ENCODE results near the gene ZNF716.
"Not testable (repeated sequence)": the region's sequence is repeated elsewhere in the genome, so short reads cannot be mapped to it uniquely, and the experiment has no call there.

Gene ZNF716

GRCh38 chr7:57416601-57417358 lies 33.2 kb upstream of the ZNF716 start:
- no peak overlapping the region for H3K4me3 ChIP-seq (ENCODE audit: low read length)
- no peak for TF ChIP-seq ZNF274 (IDR thresholded peaks at IDR 0.05; ENCODE audit: low read depth, low read length)

GRCh38 chr7:57417736-57418135 lies 32.2 kb upstream of the ZNF716 start:
- TF ChIP-seq ZNF274 (IDR thresholded peaks at IDR 0.05; ENCODE audit: low read depth, low read length) = no peak
- H3K4me3 ChIP-seq (ENCODE audit: low read length) = no peak overlapping the region

- H3K4me3 ChIP-seq (ENCODE audit: low read length) = no peak overlapping the region
- TF ChIP-seq ZNF274 (IDR thresholded peaks at IDR 0.05; ENCODE audit: low read depth, low read length) = no peak
Measured at GRCh38 chr7:57423768-57424167, 26.2 kb upstream of the ZNF716 start.

GRCh38 chr7:57424515-57425238 lies 25.3 kb upstream of the ZNF716 start:
- no peak overlapping the region for H3K4me3 ChIP-seq (ENCODE audit: low read length)
- no peak for TF ChIP-seq ZNF274 (IDR thresholded peaks at IDR 0.05; ENCODE audit: low read depth, low read length)

- H3K4me3 ChIP-seq (ENCODE audit: low read length) = no peak overlapping the region
- no peak for TF ChIP-seq ZNF274 (IDR thresholded peaks at IDR 0.05; ENCODE audit: low read depth, low read length)
Measured at GRCh38 chr7:57425239-57425944, 24.6 kb upstream of the ZNF716 start.

- TF ChIP-seq ZNF274 (IDR thresholded peaks at IDR 0.05; ENCODE audit: low read depth, low read length) = no peak
- no peak overlapping the region for H3K4me3 ChIP-seq (ENCODE audit: low read length)
Measured at GRCh38 chr7:57425969-57426628, 23.9 kb upstream of the ZNF716 start.

- TF ChIP-seq ZNF274 (IDR thresholded peaks at IDR 0.05; ENCODE audit: low read depth, low read length) = no peak
- no peak overlapping the region for H3K4me3 ChIP-seq (ENCODE audit: low read length)
Measured at GRCh38 chr7:57426629-57427003, 23.4 kb upstream of the ZNF716 start.

- TF ChIP-seq ZNF274 (IDR thresholded peaks at IDR 0.05; ENCODE audit: low read depth, low read length) = no peak
- H3K4me3 ChIP-seq (ENCODE audit: low read length) = no peak overlapping the region
Measured at GRCh38 chr7:57427146-57427545, 22.8 kb upstream of the ZNF716 start.

- no peak for TF ChIP-seq ZNF274 (IDR thresholded peaks at IDR 0.05; ENCODE audit: low read depth, low read length)
- H3K4me3 ChIP-seq (ENCODE audit: low read length) = no peak overlapping the region
Measured at GRCh38 chr7:57427594-57427993, 22.4 kb upstream of the ZNF716 start.

GRCh38 chr7:57432583-57432982 lies 17.4 kb upstream of the ZNF716 start:
- TF ChIP-seq ZNF274 (IDR thresholded peaks at IDR 0.05; ENCODE audit: low read depth, low read length) = no peak
- H3K4me3 ChIP-seq (ENCODE audit: low read length) = no peak overlapping the region

GRCh38 chr7:57437581-57437980 lies 12.4 kb upstream of the ZNF716 start:
- H3K4me3 ChIP-seq (ENCODE audit: low read length) = no peak overlapping the region
- no peak for TF ChIP-seq ZNF274 (IDR thresholded peaks at IDR 0.05; ENCODE audit: low read depth, low read length)

- H3K4me3 ChIP-seq (ENCODE audit: low read length) = no peak overlapping the region
- no peak for TF ChIP-seq ZNF274 (IDR thresholded peaks at IDR 0.05; ENCODE audit: low read depth, low read length)
Measured at GRCh38 chr7:57438244-57438643, 11.7 kb upstream of the ZNF716 start.

- no peak for TF ChIP-seq ZNF274 (IDR thresholded peaks at IDR 0.05; ENCODE audit: low read depth, low read length)
Measured at GRCh38 chr7:57443567-57443966, 6.4 kb upstream of the ZNF716 start.

GRCh38 chr7:57469186-57469828 lies 19.3 kb downstream of the ZNF716 start:
- not testable (repeated sequence) for H3K4me3 ChIP-seq (ENCODE audit: low read length)
- peak; percentile 77 for TF ChIP-seq ZNF274 (IDR thresholded peaks at IDR 0.05; ENCODE audit: low read depth, low read length)

More at GRCh38 chr7:57443567-57443966, 6.4 kb upstream of the ZNF716 start:
- H3K4me3 ChIP-seq (ENCODE audit: low read length) = no peak overlapping the region

GRCh38 chr7:57480304-57480703 lies 30.3 kb downstream of the ZNF716 start:
- H3K4me3 ChIP-seq (ENCODE audit: low read length) = not testable (repeated sequence)

- H3K4me3 ChIP-seq (ENCODE audit: low read length) = not testable (repeated sequence)
Measured at GRCh38 chr7:57485022-57485421, 35.0 kb downstream of the ZNF716 start.
